ENCODE measurements around the gene RBBP6. TPM values are rescaled to one million over a fixed set of nuclear protein-coding genes. Genes with fewer than 3 reads are reported as not detected.

The RBBP6 gene
- total and polyA plus RNA-seq, 9 of the 15 experiments (the other 6 are each of a cell fraction or from before 2014, with no cell fraction given): 19.2 to 76.6 (median 42.7) TPM

DNA sequence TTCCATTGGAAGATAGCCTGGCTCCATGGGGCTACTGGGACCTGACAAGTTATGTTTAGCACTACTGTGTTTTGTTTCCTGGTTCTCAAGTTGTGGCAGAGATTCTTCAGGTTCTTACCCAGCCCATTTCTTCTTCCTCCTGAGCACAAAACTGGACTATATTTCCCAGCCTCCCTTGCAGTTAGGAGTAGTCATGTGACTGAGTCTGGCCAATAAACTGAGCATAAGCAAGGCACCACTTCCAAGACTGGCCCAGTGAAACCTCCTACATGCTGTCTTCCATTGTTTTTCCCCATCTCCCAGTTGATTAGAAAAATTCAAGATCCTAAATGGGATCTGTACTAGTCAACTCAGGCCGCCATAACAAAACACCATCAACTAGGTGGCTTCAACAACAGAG lies 28.2 kb upstream of the RBBP6 start (continued):
- TF ChIP-seq, protein P1, sequence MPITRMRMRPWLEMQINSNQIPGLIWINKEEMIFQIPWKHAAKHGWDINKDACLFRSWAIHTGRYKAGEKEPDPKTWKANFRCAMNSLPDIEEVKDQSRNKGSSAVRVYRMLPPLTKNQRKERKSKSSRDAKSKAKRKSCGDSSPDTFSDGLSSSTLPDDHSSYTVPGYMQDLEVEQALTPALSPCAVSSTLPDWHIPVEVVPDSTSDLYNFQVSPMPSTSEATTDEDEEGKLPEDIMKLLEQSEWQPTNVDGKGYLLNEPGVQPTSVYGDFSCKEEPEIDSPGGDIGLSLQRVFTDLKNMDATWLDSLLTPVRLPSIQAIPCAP (CRISPR knock-in tag; IDR thresholded peaks at IDR 0.05; ENCODE audit: borderline replicate concordance): no peak
- peak; percentile 75 for TF ChIP-seq HCFC1 (IDR thresholded peaks at IDR 0.05; ENCODE audit: low read depth, low read length)
- TF ChIP-seq ZNF143 (CRISPR knock-in tag; IDR thresholded peaks at IDR 0.05): peak; percentile 58; the same call in 1 of the 2 replicates
- no peak for TF ChIP-seq DNMT1 (IDR thresholded peaks at IDR 0.05)
- TF ChIP-seq, protein P2, sequence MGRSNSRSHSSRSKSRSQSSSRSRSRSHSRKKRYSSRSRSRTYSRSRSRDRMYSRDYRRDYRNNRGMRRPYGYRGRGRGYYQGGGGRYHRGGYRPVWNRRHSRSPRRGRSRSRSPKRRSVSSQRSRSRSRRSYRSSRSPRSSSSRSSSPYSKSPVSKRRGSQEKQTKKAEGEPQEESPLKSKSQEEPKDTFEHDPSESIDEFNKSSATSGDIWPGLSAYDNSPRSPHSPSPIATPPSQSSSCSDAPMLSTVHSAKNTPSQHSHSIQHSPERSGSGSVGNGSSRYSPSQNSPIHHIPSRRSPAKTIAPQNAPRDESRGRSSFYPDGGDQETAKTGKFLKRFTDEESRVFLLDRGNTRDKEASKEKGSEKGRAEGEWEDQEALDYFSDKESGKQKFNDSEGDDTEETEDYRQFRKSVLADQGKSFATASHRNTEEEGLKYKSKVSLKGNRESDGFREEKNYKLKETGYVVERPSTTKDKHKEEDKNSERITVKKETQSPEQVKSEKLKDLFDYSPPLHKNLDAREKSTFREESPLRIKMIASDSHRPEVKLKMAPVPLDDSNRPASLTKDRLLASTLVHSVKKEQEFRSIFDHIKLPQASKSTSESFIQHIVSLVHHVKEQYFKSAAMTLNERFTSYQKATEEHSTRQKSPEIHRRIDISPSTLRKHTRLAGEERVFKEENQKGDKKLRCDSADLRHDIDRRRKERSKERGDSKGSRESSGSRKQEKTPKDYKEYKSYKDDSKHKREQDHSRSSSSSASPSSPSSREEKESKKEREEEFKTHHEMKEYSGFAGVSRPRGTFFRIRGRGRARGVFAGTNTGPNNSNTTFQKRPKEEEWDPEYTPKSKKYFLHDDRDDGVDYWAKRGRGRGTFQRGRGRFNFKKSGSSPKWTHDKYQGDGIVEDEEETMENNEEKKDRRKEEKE (IDR thresholded peaks at IDR 0.05; ENCODE audit: borderline replicate concordance in 1 of 2, control insufficient read depth in 1 of 2, low read depth in 2 of 2, low read length in 1 of 2): no peak
- TF ChIP-seq DIDO1 (tag; IDR thresholded peaks at IDR 0.05; ENCODE audit: low read depth): no peak
- TF ChIP-seq ZNF57 (CRISPR knock-in tag; IDR thresholded peaks at IDR 0.05): no peak
- TF ChIP-seq, protein P3, sequence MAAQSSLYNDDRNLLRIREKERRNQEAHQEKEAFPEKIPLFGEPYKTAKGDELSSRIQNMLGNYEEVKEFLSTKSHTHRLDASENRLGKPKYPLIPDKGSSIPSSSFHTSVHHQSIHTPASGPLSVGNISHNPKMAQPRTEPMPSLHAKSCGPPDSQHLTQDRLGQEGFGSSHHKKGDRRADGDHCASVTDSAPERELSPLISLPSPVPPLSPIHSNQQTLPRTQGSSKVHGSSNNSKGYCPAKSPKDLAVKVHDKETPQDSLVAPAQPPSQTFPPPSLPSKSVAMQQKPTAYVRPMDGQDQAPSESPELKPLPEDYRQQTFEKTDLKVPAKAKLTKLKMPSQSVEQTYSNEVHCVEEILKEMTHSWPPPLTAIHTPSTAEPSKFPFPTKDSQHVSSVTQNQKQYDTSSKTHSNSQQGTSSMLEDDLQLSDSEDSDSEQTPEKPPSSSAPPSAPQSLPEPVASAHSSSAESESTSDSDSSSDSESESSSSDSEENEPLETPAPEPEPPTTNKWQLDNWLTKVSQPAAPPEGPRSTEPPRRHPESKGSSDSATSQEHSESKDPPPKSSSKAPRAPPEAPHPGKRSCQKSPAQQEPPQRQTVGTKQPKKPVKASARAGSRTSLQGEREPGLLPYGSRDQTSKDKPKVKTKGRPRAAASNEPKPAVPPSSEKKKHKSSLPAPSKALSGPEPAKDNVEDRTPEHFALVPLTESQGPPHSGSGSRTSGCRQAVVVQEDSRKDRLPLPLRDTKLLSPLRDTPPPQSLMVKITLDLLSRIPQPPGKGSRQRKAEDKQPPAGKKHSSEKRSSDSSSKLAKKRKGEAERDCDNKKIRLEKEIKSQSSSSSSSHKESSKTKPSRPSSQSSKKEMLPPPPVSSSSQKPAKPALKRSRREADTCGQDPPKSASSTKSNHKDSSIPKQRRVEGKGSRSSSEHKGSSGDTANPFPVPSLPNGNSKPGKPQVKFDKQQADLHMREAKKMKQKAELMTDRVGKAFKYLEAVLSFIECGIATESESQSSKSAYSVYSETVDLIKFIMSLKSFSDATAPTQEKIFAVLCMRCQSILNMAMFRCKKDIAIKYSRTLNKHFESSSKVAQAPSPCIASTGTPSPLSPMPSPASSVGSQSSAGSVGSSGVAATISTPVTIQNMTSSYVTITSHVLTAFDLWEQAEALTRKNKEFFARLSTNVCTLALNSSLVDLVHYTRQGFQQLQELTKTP (IDR thresholded peaks at IDR 0.05; ENCODE audit: low read depth in 1 of 2, partially characterized antibody in 2 of 2): peak in 1 of 2 experiments; percentile 57
- TF ChIP-seq, protein P4, sequence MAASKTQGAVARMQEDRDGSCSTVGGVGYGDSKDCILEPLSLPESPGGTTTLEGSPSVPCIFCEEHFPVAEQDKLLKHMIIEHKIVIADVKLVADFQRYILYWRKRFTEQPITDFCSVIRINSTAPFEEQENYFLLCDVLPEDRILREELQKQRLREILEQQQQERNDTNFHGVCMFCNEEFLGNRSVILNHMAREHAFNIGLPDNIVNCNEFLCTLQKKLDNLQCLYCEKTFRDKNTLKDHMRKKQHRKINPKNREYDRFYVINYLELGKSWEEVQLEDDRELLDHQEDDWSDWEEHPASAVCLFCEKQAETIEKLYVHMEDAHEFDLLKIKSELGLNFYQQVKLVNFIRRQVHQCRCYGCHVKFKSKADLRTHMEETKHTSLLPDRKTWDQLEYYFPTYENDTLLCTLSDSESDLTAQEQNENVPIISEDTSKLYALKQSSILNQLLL (CRISPR knock-in tag; IDR thresholded peaks at IDR 0.05; ENCODE audit: borderline replicate concordance): no peak
- TF ChIP-seq SIX5 (IDR thresholded peaks at IDR 0.05; ENCODE audit: borderline replicate concordance in 1 of 2, insufficient read depth in 1 of 2, low read depth in 1 of 2, low read length in 2 of 2): peak in 1 of 2 experiments; percentile 33; a peak in 1 of 4 replicates
- TF ChIP-seq RAD51 (IDR thresholded peaks at IDR 0.05; ENCODE audit: borderline replicate concordance, low read depth): peak; percentile 81
- TF ChIP-seq, protein P5, sequence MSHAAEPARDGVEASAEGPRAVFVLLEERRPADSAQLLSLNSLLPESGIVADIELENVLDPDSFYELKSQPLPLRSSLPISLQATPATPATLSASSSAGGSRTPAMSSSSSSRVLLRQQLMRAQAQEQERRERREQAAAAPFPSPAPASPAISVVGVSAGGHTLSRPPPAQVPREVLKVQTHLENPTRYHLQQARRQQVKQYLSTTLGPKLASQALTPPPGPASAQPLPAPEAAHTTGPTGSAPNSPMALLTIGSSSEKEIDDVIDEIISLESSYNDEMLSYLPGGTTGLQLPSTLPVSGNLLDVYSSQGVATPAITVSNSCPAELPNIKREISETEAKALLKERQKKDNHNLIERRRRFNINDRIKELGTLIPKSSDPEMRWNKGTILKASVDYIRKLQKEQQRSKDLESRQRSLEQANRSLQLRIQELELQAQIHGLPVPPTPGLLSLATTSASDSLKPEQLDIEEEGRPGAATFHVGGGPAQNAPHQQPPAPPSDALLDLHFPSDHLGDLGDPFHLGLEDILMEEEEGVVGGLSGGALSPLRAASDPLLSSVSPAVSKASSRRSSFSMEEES (CRISPR knock-in tag; IDR thresholded peaks at IDR 0.05): peak; percentile 94
